Liver (tissue), 9 donors: Measurements from ENCODE around the gene MS4A6E. TPM values are rescaled to one million over a fixed set of nuclear protein-coding genes. Genes with fewer than 3 reads are reported as not detected.

Experiments
- DNase-seq: peaks from one replicate; pipeline ENCODE4 v3.0.0-alpha.2; 2017; ENCODE audit warnings: low spot score
- H3K27ac ChIP-seq, 2 donors: one replicate each; pipeline ENCODE4 v1.7.0; 2013; ENCODE audit warnings: inconsistent platforms in 2 of 2, low read length in 2 of 2, control low read depth in 1 of 2, low read depth in 1 of 2, mild to moderate bottlenecking in 1 of 2
- H3K27me3 ChIP-seq, 4 donors: one replicate each; pipeline versions ENCODE4 v1.6.1 to v1.7.0; 2013; ENCODE audit warnings: low read length in 3 of 4, inconsistent platforms in 1 of 4, mild to moderate bottlenecking in 1 of 4, moderate library complexity in 1 of 4; ENCODE audit not compliant: control insufficient read depth in 4 of 4, insufficient read depth in 4 of 4
- H3K36me3 ChIP-seq, 4 donors: one replicate each; pipeline versions ENCODE4 v1.6.1 to v1.7.0; 2013; ENCODE audit warnings: low read length in 3 of 4, mild to moderate bottlenecking in 3 of 4, low read depth in 1 of 4, moderate library complexity in 1 of 4; ENCODE audit not compliant: control insufficient read depth in 4 of 4, insufficient read depth in 3 of 4
- H3K4me1 ChIP-seq, 4 donors: one replicate each; pipeline versions ENCODE4 v1.6.1 to v1.7.0; 2013; ENCODE audit warnings: low read length in 3 of 4, mild to moderate bottlenecking in 3 of 4, moderate library complexity in 1 of 4; ENCODE audit not compliant: control insufficient read depth in 4 of 4, insufficient read depth in 4 of 4
- H3K4me3 ChIP-seq, 3 donors: one replicate each; pipeline versions ENCODE4 v1.6.1 to v1.7.0; 2013; ENCODE audit warnings: low read length in 3 of 3, control low read depth in 1 of 3, low read depth in 1 of 3, mild to moderate bottlenecking in 1 of 3
- H3K9ac ChIP-seq, 2 donors: one replicate each; pipeline ENCODE4 v1.7.0; 2013; ENCODE audit warnings: low read length in 2 of 2, mild to moderate bottlenecking in 2 of 2, moderate library complexity in 2 of 2, control low read depth in 1 of 2, low read depth in 1 of 2
- H3K9me3 ChIP-seq, 4 donors: one replicate each; pipeline versions ENCODE4 v1.6.1 to v1.7.0; 2013; ENCODE audit warnings: low read length in 3 of 4; ENCODE audit not compliant: control insufficient read depth in 4 of 4
- EGR1 ChIP-seq, 2 donors: IDR thresholded peaks; 2 replicates each; pipeline ENCODE4 v1.6.1; 2016 to 2018; ENCODE audit warnings: antibody characterized with exemption in 2 of 2, low read depth in 2 of 2
- FOXA1 ChIP-seq: IDR thresholded peaks from 2 replicates; pipeline ENCODE4 v1.6.1; 2016; ENCODE audit warnings: antibody characterized with exemption
- FOXA2 ChIP-seq: IDR thresholded peaks from 2 replicates; pipeline ENCODE4 v1.6.1; 2016; ENCODE audit warnings: antibody characterized with exemption
- GABPA ChIP-seq, 2 donors: IDR thresholded peaks in 1 of 2; conservative IDR thresholded peaks in 1 of 2; 2 replicates each; pipeline ENCODE4 v1.6.1; 2016; ENCODE audit warnings: antibody characterized with exemption in 2 of 2, mild to moderate bottlenecking in 1 of 2, moderate library complexity in 1 of 2
- HNF4A ChIP-seq, 2 donors: conservative IDR thresholded peaks; 2 replicates each; pipeline ENCODE4 v1.6.1; 2016; ENCODE audit warnings: antibody characterized with exemption in 2 of 2, mild to moderate bottlenecking in 2 of 2
- HNF4G ChIP-seq: IDR thresholded peaks from 2 replicates; pipeline ENCODE4 v1.6.1; 2016; ENCODE audit warnings: antibody characterized with exemption
- JUND ChIP-seq, 2 donors: IDR thresholded peaks; 2 replicates each; pipeline ENCODE4 v1.6.1; 2016; ENCODE audit warnings: antibody characterized with exemption in 2 of 2
- NR2F2 ChIP-seq: IDR thresholded peaks from 2 replicates; pipeline ENCODE4 v1.6.1; 2016; ENCODE audit warnings: antibody characterized with exemption
- RAD21 ChIP-seq, 2 donors: IDR thresholded peaks; 2 replicates each; pipeline ENCODE4 v1.6.1; 2016; ENCODE audit warnings: antibody characterized with exemption in 2 of 2, mild to moderate bottlenecking in 2 of 2
- RXRA ChIP-seq, 2 donors: IDR thresholded peaks; 2 replicates each; pipeline ENCODE4 v1.6.1; 2017 to 2018; ENCODE audit warnings: antibody characterized with exemption in 2 of 2, mild to moderate bottlenecking in 1 of 2
- SP1 ChIP-seq: IDR thresholded peaks from 2 replicates; pipeline ENCODE4 v1.6.1; 2018; ENCODE audit warnings: antibody characterized with exemption, mild to moderate bottlenecking
- TAF1 ChIP-seq: conservative IDR thresholded peaks from 2 replicates; pipeline ENCODE4 v1.6.1; 2016; ENCODE audit warnings: antibody characterized with exemption, mild to moderate bottlenecking
- YY1 ChIP-seq: IDR thresholded peaks from 2 replicates; pipeline ENCODE4 v1.6.1; 2016; ENCODE audit warnings: antibody characterized with exemption, mild to moderate bottlenecking
- WGBS: extraction: QIAGEN DNeasy Blood & Tissue Kit; methylation state at CpG from one replicate; pipeline ENCODE4 v1.1.7; 2013; 5-methylcytosine and 5-hydroxymethylcytosine counted together
- polyA plus RNA-seq, 2 donors: library from polyadenylated mRNA; stranded (reverse) in 1 of 2; unstranded in 1 of 2; fragments of 200-250 nt in 1 of 2; fragments of >200 nt in 1 of 2; fragmentation: Nextera tagmentation in 1 of 2; extraction: Ambion mirVana in 1 of 2; gene quantifications; one replicate each; pipeline versions ENCODE4 v1.2.1 to v1.2.3, GENCODE V29; 2013 to 2015
- total RNA-seq, 2 donors: library from RNA; depleted of rRNA; stranded (reverse); fragments of >200 nt; gene quantifications; one replicate each; pipeline ENCODE4 v1.2.3, GENCODE V29; 2014
- TF ChIP-seq, protein P1 (sequence below): IDR thresholded peaks from 2 replicates; pipeline ENCODE4 v1.6.1; 2016; ENCODE audit warnings: antibody characterized with exemption
- TF ChIP-seq, protein P2 (sequence below): IDR thresholded peaks from 2 replicates; pipeline ENCODE4 v1.6.1; 2016; ENCODE audit warnings: antibody characterized with exemption
- TF ChIP-seq, protein P3 (sequence below): IDR thresholded peaks from 2 replicates; pipeline ENCODE4 v1.6.1; 2016; ENCODE audit warnings: antibody characterized with exemption, mild to moderate bottlenecking
- TF ChIP-seq, protein P4 (sequence below): fragments of 150-350 bp; IDR thresholded peaks from 2 replicates; pipeline ENCODE4 v1.5.1; 2017; ENCODE audit warnings: improper control_type of control experiment, low read depth, low read length; ENCODE audit not compliant: missing input control
- TF ChIP-seq, protein P5 (sequence below): IDR thresholded peaks from 2 replicates; pipeline ENCODE4 v1.6.1; 2016; ENCODE audit warnings: antibody characterized with exemption
- donor health status: healthy.
- donor health status: healthy.
- donor health status: healthy.
- donor health status: healthy.
- donor health status: healthy.

The MS4A6E gene
- total and polyA plus RNA-seq, 4 donors, result 0.22 to 0.75 TPM; not detected in 2

DNA sequence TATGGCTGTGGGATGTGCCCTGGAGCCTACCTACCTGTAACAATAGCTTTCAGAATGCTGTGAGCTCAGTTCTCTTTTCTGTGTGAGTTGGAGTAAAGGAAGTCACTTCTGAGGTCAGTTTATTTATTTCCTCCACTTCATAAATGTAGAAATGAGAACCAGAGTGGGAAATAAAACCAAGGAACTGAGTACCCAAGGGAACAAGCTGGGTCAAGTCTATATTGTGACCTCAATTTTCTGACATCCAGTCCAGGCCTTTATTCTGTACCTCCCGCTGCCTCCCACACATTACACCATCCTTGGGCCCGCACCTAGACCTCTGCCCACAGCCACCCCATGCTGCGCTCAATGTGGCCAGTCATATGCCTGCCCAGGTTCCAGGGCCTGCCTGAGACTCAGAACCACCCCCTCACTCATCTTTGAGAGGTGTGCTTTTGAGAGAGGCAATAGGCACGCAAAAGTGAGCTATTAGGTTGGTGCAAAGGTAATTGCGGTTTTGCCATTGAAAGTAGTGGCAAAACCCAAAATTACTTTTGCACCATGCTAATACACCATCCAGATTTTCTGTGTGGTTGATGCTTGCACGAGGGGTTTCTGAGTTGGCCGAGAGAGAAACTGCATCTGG lies 9.8 kb downstream of the MS4A6E start (continued):
- TF ChIP-seq EGR1 (IDR thresholded peaks at IDR 0.05; ENCODE audit: low read depth in 2 of 2) (no peak), FOXA1 (no peak), NR2F2 (no peak), FOXA2 (no peak)
- TF ChIP-seq, protein P1, sequence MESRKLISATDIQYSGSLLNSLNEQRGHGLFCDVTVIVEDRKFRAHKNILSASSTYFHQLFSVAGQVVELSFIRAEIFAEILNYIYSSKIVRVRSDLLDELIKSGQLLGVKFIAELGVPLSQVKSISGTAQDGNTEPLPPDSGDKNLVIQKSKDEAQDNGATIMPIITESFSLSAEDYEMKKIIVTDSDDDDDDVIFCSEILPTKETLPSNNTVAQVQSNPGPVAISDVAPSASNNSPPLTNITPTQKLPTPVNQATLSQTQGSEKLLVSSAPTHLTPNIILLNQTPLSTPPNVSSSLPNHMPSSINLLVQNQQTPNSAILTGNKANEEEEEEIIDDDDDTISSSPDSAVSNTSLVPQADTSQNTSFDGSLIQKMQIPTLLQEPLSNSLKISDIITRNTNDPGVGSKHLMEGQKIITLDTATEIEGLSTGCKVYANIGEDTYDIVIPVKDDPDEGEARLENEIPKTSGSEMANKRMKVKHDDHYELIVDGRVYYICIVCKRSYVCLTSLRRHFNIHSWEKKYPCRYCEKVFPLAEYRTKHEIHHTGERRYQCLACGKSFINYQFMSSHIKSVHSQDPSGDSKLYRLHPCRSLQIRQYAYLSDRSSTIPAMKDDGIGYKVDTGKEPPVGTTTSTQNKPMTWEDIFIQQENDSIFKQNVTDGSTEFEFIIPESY, result no peak

DNA sequence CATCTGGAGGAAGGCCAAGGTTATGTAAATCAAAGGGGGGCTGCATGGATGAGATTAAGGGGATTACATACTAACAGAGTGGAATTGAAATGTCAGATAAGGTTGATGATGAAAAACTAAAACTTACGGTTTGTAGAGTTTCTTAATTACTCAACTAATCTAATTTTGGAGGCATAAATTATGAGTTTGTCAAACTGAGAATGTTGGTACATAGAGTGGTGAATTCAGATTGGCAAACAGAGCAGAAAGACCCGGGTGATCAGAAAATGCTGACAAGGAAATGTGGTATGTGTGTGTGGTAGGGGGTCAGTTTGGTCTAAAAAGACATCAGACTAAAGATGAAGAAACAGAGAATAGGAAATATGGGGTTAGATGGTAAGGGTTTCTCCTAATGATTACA lies 11.0 kb downstream of the MS4A6E start:
- TF ChIP-seq FOXA1 (no peak), SP1 (no peak), TAF1 (no peak), EGR1 (IDR thresholded peaks at IDR 0.05; ENCODE audit: low read depth in 2 of 2) (no peak), FOXA2 (no peak), NR2F2 (no peak), HNF4G (no peak), RAD21 (IDR thresholded peaks at IDR 0.05) (no peak)
- TF ChIP-seq, protein P2, sequence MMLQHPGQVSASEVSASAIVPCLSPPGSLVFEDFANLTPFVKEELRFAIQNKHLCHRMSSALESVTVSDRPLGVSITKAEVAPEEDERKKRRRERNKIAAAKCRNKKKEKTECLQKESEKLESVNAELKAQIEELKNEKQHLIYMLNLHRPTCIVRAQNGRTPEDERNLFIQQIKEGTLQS, result no peak
- no peak for DNase-seq
- WGBS, result 64% methylated on average over 2 of the region's 2 CpGs

DNA sequence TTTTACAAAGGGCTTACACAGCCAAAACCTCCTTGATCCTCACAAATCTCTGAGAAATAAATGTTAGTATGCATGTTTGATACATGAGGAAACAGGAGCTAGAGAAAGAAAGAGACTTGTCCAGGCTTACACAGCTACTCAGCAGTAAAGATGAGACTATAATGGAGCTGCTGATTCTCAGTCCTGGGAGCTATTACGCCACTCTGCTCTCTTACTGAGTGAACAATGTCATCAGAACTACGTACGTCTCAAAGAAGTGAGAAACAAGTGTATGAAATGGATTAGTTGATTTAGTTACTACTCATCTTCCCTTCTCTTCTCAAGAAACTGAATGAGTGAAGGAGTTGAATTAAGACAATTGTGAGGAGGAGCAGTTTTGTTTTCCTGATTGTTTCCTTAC lies 12.3 kb downstream of the MS4A6E start:
- no peak for TF ChIP-seq FOXA1
- TF ChIP-seq RXRA (IDR thresholded peaks at IDR 0.05), result no peak
- TF ChIP-seq HNF4G, result no peak
- TF ChIP-seq, protein P1, result no peak
- no peak for TF ChIP-seq GABPA (IDR thresholded peaks at IDR 0.05 in 1 of 2, conservative IDR thresholded peaks at IDR 0.05 in 1 of 2)
- TF ChIP-seq RAD21 (IDR thresholded peaks at IDR 0.05), result no peak
- TF ChIP-seq FOXA2, result no peak
- no peak for TF ChIP-seq JUND (IDR thresholded peaks at IDR 0.05)
- TF ChIP-seq TAF1, result no peak
- no peak for TF ChIP-seq EGR1 (IDR thresholded peaks at IDR 0.05; ENCODE audit: low read depth in 2 of 2)
- TF ChIP-seq, protein P3, sequence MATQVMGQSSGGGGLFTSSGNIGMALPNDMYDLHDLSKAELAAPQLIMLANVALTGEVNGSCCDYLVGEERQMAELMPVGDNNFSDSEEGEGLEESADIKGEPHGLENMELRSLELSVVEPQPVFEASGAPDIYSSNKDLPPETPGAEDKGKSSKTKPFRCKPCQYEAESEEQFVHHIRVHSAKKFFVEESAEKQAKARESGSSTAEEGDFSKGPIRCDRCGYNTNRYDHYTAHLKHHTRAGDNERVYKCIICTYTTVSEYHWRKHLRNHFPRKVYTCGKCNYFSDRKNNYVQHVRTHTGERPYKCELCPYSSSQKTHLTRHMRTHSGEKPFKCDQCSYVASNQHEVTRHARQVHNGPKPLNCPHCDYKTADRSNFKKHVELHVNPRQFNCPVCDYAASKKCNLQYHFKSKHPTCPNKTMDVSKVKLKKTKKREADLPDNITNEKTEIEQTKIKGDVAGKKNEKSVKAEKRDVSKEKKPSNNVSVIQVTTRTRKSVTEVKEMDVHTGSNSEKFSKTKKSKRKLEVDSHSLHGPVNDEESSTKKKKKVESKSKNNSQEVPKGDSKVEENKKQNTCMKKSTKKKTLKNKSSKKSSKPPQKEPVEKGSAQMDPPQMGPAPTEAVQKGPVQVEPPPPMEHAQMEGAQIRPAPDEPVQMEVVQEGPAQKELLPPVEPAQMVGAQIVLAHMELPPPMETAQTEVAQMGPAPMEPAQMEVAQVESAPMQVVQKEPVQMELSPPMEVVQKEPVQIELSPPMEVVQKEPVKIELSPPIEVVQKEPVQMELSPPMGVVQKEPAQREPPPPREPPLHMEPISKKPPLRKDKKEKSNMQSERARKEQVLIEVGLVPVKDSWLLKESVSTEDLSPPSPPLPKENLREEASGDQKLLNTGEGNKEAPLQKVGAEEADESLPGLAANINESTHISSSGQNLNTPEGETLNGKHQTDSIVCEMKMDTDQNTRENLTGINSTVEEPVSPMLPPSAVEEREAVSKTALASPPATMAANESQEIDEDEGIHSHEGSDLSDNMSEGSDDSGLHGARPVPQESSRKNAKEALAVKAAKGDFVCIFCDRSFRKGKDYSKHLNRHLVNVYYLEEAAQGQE, result no peak
- TF ChIP-seq YY1, result no peak
- TF ChIP-seq, protein P2, result no peak
- no peak for TF ChIP-seq NR2F2
- no peak for TF ChIP-seq SP1
- TF ChIP-seq, protein P4, sequence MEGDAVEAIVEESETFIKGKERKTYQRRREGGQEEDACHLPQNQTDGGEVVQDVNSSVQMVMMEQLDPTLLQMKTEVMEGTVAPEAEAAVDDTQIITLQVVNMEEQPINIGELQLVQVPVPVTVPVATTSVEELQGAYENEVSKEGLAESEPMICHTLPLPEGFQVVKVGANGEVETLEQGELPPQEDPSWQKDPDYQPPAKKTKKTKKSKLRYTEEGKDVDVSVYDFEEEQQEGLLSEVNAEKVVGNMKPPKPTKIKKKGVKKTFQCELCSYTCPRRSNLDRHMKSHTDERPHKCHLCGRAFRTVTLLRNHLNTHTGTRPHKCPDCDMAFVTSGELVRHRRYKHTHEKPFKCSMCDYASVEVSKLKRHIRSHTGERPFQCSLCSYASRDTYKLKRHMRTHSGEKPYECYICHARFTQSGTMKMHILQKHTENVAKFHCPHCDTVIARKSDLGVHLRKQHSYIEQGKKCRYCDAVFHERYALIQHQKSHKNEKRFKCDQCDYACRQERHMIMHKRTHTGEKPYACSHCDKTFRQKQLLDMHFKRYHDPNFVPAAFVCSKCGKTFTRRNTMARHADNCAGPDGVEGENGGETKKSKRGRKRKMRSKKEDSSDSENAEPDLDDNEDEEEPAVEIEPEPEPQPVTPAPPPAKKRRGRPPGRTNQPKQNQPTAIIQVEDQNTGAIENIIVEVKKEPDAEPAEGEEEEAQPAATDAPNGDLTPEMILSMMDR, result no peak
- TF ChIP-seq HNF4A (conservative IDR thresholded peaks at IDR 0.05), result no peak
- TF ChIP-seq, protein P5, sequence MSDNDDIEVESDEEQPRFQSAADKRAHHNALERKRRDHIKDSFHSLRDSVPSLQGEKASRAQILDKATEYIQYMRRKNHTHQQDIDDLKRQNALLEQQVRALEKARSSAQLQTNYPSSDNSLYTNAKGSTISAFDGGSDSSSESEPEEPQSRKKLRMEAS, result no peak
- Histone ChIP-seq H3K27me3 (peaks cover 0 to 3% (median 1%) of the 10 kb centered on the region in 4 donors), H3K27ac (no peak overlapping the region), H3K4me3 (no peak overlapping the region), H3K36me3 (no peaks in the 10 kb centered on the region), H3K9me3 (no peaks in the 10 kb centered on the region), H3K9ac (no peak overlapping the region), H3K4me1 (no peaks in the 10 kb centered on the region)
- DNase-seq, result no peak
- 62% methylated on average over 3 of the region's 3 CpGs for whole genome bisulfite sequencing

More for the DNA sequence above, 11.0 kb downstream of the MS4A6E start:
- Histone ChIP-seq H3K4me1 (no peaks in the 10 kb centered on the region), H3K36me3 (no peaks in the 10 kb centered on the region), H3K9me3 (no peaks in the 10 kb centered on the region), H3K9ac (no peak overlapping the region), H3K27ac (no peak overlapping the region), H3K27me3 (peaks cover 0 to 3% (median 1%) of the 10 kb centered on the region in 4 donors), H3K4me3 (no peak overlapping the region)
